ENCODE data around the gene NKAIN2.
"Not testable (repeated sequence)": the region's sequence is repeated elsewhere in the genome, so short reads cannot be mapped to it uniquely, and the experiment has no call there.

NKAIN2 gene

GRCh38 chr6:124560078-124560477 lies 756.4 kb downstream of the NKAIN2 start:
- DNase-seq (ENCODE audit: low read depth in 2 of 3, low spot score in 1 of 3): not testable (repeated sequence)

DNA sequence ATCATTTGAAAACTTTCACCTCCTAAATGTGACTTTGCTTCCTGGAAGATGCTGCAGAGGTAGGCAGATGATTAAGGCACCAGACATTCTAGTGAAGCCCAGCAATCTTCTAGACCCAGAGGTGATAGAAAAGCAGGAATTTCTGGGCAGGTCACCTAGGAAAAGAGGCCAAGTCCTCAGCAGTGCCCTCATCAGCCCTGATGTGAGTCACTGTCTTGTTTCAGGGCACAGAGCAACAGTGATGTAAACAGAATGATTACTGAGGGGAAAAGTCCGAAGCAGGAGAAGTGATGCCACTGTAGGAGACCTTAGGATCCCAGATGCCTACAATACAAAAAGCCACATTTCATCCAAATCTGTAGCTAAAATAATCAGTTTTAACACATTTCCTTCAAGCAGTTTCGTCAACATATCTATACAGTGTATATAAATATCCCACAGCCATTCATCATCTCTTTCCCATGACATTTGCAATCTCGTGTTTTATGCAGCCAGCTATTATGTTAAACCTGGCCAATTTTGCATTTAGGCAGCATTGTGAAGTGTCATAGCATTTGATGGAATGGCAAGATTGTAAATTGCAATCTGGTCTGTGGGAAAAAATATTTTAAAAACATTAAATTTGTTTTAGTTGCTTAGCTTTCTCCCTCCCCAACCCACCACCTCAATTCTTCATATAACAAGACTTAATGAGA lies 757.4 kb downstream of the NKAIN2 start:
- DNase-seq (ENCODE audit: low read depth in 2 of 3, low spot score in 1 of 3): no peak

DNA sequence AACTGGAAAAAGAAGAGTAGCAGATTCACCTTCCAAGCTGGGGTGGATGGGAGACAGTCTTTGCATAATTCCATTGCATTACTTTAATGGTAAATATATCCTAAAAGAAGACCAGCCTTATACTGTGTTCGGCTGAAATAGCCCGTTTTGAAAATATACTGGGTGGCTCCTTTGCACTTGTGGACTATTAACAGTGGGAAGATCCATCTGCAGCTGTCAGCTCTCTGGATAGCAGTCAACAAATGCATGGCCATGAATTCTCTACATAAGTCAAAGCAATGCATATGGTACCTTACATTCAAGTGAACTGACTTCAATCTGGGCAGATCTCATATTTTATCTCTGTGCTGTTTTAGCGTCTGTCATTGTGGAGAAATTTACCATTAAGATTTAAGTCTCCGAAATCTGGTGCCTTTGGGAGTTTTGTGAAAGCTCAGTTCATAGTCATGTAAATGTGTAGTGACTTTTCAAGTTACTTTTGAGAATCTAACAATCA lies 758.0 kb downstream of the NKAIN2 start:
- no peak for DNase-seq (ENCODE audit: low read depth in 2 of 3, low spot score in 1 of 3)

GRCh38 chr6:124564125-124564524 lies 760.5 kb downstream of the NKAIN2 start:
- not testable (repeated sequence) for DNase-seq (ENCODE audit: low read depth in 2 of 3, low spot score in 1 of 3)

DNA sequence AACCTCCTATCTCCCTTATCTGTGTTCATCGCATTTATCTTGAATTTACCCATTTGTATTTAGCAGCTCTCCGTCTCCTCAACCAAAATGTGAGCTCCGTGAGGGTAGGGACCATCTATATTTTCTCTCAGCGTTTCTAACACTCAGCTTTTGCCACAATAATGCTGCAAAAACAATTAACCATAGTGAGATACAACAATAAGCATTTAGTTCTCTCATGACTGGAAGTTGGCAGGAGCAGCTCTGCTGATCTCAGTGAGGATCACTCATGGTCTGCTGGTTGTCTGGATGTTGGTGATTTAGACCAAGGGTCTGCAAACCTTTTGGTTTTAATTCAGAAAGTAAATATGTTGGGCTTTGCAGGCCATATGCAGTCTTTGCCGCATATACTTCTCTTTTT lies 763.7 kb downstream of the NKAIN2 start:
- no peak for DNase-seq (ENCODE audit: low read depth in 2 of 3, low spot score in 1 of 3)

GRCh38 chr6:124573953-124574352 lies 770.3 kb downstream of the NKAIN2 start:
- DNase-seq (ENCODE audit: low read depth in 2 of 3, low spot score in 1 of 3): no peak

DNA sequence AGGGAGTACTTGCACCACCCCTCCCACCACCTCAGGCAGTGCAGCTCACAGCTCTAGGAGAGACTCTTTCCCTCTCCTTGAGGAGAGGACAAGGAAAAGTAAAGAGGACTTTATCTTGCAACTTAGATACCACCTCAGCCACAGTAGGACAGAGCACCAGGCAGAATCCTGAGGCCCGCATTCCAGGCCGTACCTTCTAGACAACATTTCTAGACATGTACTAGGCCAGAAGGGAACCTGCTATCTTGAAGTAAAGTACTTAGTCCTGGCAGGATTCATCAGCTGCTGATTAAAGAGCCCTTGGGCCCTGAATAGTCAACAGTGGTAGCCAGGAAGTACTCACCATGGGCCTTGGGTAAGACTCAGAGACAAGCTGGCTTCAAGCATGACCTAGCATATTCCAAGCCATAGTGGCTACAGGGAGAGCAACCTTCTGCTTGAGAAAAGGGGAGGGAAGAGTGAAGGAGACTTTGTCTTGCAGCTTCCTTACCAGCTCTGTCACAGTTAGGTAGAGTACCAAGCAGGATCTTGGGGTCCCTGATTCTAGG lies 774.1 kb downstream of the NKAIN2 start:
- DNase-seq (ENCODE audit: low read depth in 2 of 3, low spot score in 1 of 3): no peak

DNA sequence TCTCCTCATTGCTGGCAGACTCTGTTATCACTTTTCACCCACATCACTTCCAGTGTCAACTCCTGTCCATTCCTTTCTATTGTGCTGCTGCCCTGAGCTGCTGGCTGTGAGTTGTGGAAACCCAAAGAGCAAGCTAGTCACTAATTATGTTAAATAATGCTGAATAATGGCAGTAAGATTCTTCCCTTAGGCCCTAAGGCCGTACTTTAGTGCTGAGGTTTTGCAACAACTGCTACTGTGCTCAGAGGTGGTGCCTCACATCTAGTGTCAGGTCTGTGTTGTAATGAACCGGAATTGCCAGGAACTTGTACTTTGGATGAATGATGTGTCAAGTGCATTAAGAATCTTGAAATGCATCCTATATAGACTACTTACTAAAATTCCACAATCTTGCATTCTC lies 786.3 kb downstream of the NKAIN2 start:
- DNase-seq (ENCODE audit: low read depth in 2 of 3, low spot score in 1 of 3): no peak

- no peak for DNase-seq (ENCODE audit: low read depth in 2 of 3, low spot score in 1 of 3)
Observed at GRCh38 chr6:124599656-124600055, 796.0 kb downstream of the NKAIN2 start.

- no peak for DNase-seq (ENCODE audit: low read depth in 2 of 3, low spot score in 1 of 3)
Observed at GRCh38 chr6:124604719-124605118, 801.1 kb downstream of the NKAIN2 start.

GRCh38 chr6:124607119-124607627 lies 803.5 kb downstream of the NKAIN2 start:
- no peak for DNase-seq (ENCODE audit: low read depth in 2 of 3, low spot score in 1 of 3)

DNA sequence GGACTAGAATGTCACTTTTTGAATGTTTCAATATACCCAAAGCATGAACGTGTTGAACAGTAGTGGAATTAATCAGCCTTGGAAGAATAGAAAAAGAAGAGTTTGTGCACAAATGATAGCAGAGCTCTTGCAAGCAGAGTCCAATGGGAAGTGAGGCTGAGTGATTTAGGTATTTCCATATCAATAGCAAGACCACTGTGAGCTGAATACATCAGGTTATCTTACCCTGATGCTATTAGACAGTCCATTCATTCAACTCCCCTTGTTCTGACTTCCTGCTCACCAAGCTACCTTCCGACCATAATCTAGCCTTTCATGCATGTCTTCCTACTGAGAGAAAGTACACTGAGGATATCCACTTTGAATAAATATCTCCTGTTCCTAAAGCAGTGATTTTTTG lies 809.4 kb downstream of the NKAIN2 start:
- DNase-seq (ENCODE audit: low read depth in 2 of 3, low spot score in 1 of 3): no peak

GRCh38 chr6:124622351-124622750 lies 818.7 kb downstream of the NKAIN2 start:
- no peak for DNase-seq (ENCODE audit: low read depth in 2 of 3, low spot score in 1 of 3)

- DNase-seq (ENCODE audit: low read depth in 2 of 3, low spot score in 1 of 3): no peak
Observed at GRCh38 chr6:124633655-124634054, 830.0 kb downstream of the NKAIN2 start.

GRCh38 chr6:124640432-124640831 lies 836.8 kb downstream of the NKAIN2 start:
- DNase-seq (ENCODE audit: low read depth in 2 of 3, low spot score in 1 of 3): no peak

- no peak for DNase-seq (ENCODE audit: low read depth in 2 of 3, low spot score in 1 of 3)
Observed at GRCh38 chr6:124655866-124656265, 852.2 kb downstream of the NKAIN2 start.

- no peak for DNase-seq (ENCODE audit: low read depth in 2 of 3, low spot score in 1 of 3)
Observed at GRCh38 chr6:124658053-124658452, 854.4 kb downstream of the NKAIN2 start.

GRCh38 chr6:124659427-124659826 lies 855.8 kb downstream of the NKAIN2 start:
- DNase-seq (ENCODE audit: low read depth in 2 of 3, low spot score in 1 of 3): no peak

DNA sequence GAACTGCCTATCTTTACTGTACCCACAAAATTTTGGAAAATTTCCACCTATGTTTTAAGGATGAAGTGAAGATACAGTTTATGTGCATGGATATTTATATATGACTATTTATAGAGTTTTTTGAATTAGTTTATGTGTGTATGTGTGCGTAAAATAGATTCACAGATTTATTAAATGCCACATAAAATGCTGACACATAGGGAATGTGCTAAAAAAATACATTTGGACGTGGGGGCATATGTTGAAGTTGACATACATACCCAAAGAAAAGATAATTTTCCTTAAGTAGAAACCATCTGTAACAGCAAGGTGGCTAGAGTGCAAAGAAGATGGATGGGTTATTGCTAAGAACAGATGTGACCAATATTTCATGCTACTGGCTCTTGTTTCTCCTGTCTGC lies 856.5 kb downstream of the NKAIN2 start:
- no peak for DNase-seq (ENCODE audit: low read depth in 2 of 3, low spot score in 1 of 3)

DNA sequence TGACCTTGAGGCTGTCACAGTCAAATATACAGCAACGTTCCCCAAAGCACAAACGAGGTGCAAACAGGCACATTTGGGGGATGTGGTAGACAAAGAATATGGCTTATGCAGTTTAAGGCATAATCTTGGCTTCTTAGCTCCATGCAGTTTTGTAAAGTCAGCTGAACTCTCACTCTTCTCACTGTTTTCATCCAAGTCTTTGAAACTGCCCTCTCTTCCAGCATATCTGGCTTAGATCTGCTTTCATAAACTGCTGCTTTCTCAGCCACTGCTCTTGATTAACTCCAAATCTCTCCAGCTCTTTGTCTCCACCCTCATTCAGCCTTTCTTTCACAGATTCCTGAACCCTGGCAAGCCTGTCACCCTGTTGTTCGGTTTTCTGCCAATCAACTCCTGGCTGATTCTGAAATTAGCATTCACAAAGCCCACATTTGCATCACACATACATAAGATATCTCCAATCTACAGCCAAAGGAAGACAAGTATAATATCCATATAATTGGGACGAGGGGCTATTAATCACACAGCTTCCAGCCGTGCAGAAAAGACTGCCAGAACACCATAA lies 857.5 kb downstream of the NKAIN2 start:
- no peak for DNase-seq (ENCODE audit: low read depth in 2 of 3, low spot score in 1 of 3)

- DNase-seq (ENCODE audit: low read depth in 2 of 3, low spot score in 1 of 3): no peak
Observed at GRCh38 chr6:124668028-124668427, 864.4 kb downstream of the NKAIN2 start.

GRCh38 chr6:124669713-124670480 lies 866.2 kb downstream of the NKAIN2 start:
- no peak for DNase-seq (ENCODE audit: low read depth in 2 of 3, low spot score in 1 of 3)

All from stimulated activated CD4-positive, alpha-beta T cell treated with anti-CD3 and anti-CD28 coated beads, Interleukin-12 subunit alpha, Interleukin-12 subunit beta, amount 100 ng/mL, for 48 hours (primary cell).